Measurements from ENCODE around the gene ATG5. TPM values are rescaled to one million over a fixed set of nuclear protein-coding genes. Genes with fewer than 3 reads are reported as not detected.

ATG5 gene
- polyA plus RNA-seq, 3 donors = 15.0 to 31.4 (median 29.9) TPM

GRCh38 chr6:106182455-106182854 is 143.1 kb downstream of the ATG5 start:
- H3K27me3 Mint-ChIP-seq (ENCODE audit: low read depth in 3 of 3) = no peaks in the 10 kb centered on the region
- Histone ChIP-seq H3K4me3 (replicated peaks in 1 of 3; ENCODE audit: low read depth in 2 of 3, low read length in 3 of 3) (no peak overlapping the region), H3K27me3 (ENCODE audit: control insufficient read depth in 2 of 2, insufficient read depth in 2 of 2, low read length in 2 of 2) (no peaks in the 10 kb centered on the region), H3K9me3 (replicated peaks in 1 of 2; ENCODE audit: control insufficient read depth in 1 of 2, insufficient read depth in 1 of 2, low read length in 2 of 2) (no peaks in the 10 kb centered on the region), H3K79me2 (ENCODE audit: insufficient read depth, low read length) (no peaks in the 10 kb centered on the region), H3K4me2 (replicated peaks; ENCODE audit: extremely low read depth, low read length, poor library complexity, severe bottlenecking) (no peak overlapping the region), H3K9ac (ENCODE audit: insufficient read depth, low read length, poor library complexity, severe bottlenecking) (no peak overlapping the region), H3K36me3 (replicated peaks in 1 of 2; ENCODE audit: control insufficient read depth in 1 of 2, insufficient read depth in 2 of 2, low read length in 2 of 2) (peaks cover 11 to 16% of the 10 kb centered on the region in 2 donors), H3K4me1 (ENCODE audit: control insufficient read depth in 1 of 2, insufficient read depth in 2 of 2, low read length in 2 of 2) (peaks cover 0 to 4% of the 10 kb centered on the region in 2 donors), H2AFZ (ENCODE audit: insufficient read depth, low read depth, low read length, poor library complexity, severe bottlenecking) (no peak overlapping the region), H4K20me1 (ENCODE audit: insufficient read depth, low read length) (no peaks in the 10 kb centered on the region), H3K27ac (ENCODE audit: low read depth in 1 of 2, low read length in 2 of 2) (no peak overlapping the region)
- H3K4me1 Mint-ChIP-seq = peaks cover 4% of the 10 kb centered on the region
- DNase-seq = no peak
- peaks cover 13% of the 10 kb centered on the region in 2 donors for H3K36me3 Mint-ChIP-seq
- no peak for TF ChIP-seq CTCF (IDR thresholded peaks at IDR 0.05)
- no peaks in the 10 kb centered on the region for H3K9me3 Mint-ChIP-seq
- no peak overlapping the region for H3K4me3 Mint-ChIP-seq
- intact Hi-C loops (cut with micrococcal nuclease) = no loop called here
- H3K27ac Mint-ChIP-seq = no peak overlapping the region
- 100% methylated on average over 2 of the region's 5 CpGs for WGBS (ENCODE audit: insufficient coverage)

GRCh38 chr6:106181664-106182418 is 143.7 kb downstream of the ATG5 start:
- H3K27me3 Mint-ChIP-seq (ENCODE audit: low read depth in 3 of 3) = peaks cover 0 to 3% (median under 1%) of the 10 kb centered on the region in 3 donors
- intact Hi-C loops (cut with micrococcal nuclease) = no loop called here
- Histone ChIP-seq H3K9me3 (replicated peaks in 1 of 2; ENCODE audit: control insufficient read depth in 1 of 2, insufficient read depth in 1 of 2, low read length in 2 of 2) (no peaks in the 10 kb centered on the region), H3K9ac (ENCODE audit: insufficient read depth, low read length, poor library complexity, severe bottlenecking) (no peak overlapping the region), H3K4me1 (ENCODE audit: control insufficient read depth in 1 of 2, insufficient read depth in 2 of 2, low read length in 2 of 2) (peaks cover 0 to 4% of the 10 kb centered on the region in 2 donors), H3K27me3 (ENCODE audit: control insufficient read depth in 2 of 2, insufficient read depth in 2 of 2, low read length in 2 of 2) (no peaks in the 10 kb centered on the region), H3K36me3 (replicated peaks in 1 of 2; ENCODE audit: control insufficient read depth in 1 of 2, insufficient read depth in 2 of 2, low read length in 2 of 2) (peaks cover 11 to 16% of the 10 kb centered on the region in 2 donors), H3K27ac (ENCODE audit: low read depth in 1 of 2, low read length in 2 of 2) (no peak overlapping the region), H2AFZ (ENCODE audit: insufficient read depth, low read depth, low read length, poor library complexity, severe bottlenecking) (no peak overlapping the region), H3K4me2 (replicated peaks; ENCODE audit: extremely low read depth, low read length, poor library complexity, severe bottlenecking) (no peak overlapping the region), H4K20me1 (ENCODE audit: insufficient read depth, low read length) (no peaks in the 10 kb centered on the region), H3K79me2 (ENCODE audit: insufficient read depth, low read length) (no peaks in the 10 kb centered on the region), H3K4me3 (replicated peaks in 1 of 3; ENCODE audit: low read depth in 2 of 3, low read length in 3 of 3) (no peak overlapping the region)
- no peak overlapping the region for H3K27ac Mint-ChIP-seq
- no peak for TF ChIP-seq CTCF (IDR thresholded peaks at IDR 0.05)
- H3K4me3 Mint-ChIP-seq = no peak overlapping the region
- peaks cover 6% of the 10 kb centered on the region for H3K4me1 Mint-ChIP-seq
- H3K36me3 Mint-ChIP-seq = peaks cover 13% of the 10 kb centered on the region in 2 donors
- DNase-seq = no peak
- WGBS (ENCODE audit: insufficient coverage) = 100% methylated on average over 1 of the region's 3 CpGs
- H3K9me3 Mint-ChIP-seq = no peaks in the 10 kb centered on the region

All from CD14-positive monocyte (primary cell).